Neural progenitor cell (in vitro differentiated cells): ENCODE results near the gene OBP2B. TPM values are rescaled to one million over a fixed set of nuclear protein-coding genes. Genes with fewer than 3 reads are reported as not detected.
"Not testable (repeated sequence)": the region's sequence is repeated elsewhere in the genome, so short reads cannot be mapped to it uniquely, and the experiment has no call there.

Experiments
- DNase-seq: peaks from one replicate; pipeline ENCODE4 v3.0.0-alpha.2; 2016; ENCODE audit warnings: low spot score
- H2AFZ ChIP-seq: fragments of 200-600 bp; sonication (generic); replicated peaks from 2 replicates; pipeline ENCODE4 v1.6.1; 2016; ENCODE audit warnings: antibody characterized with exemption
- H3F3A ChIP-seq: fragments of 200-600 bp; sonication (generic); 2 replicates; pipeline ENCODE4 v1.6.1; 2016; ENCODE audit warnings: antibody characterized with exemption, low read depth
- H3K27ac ChIP-seq: fragments of 200-600 bp; sonication (generic); 2 replicates; pipeline ENCODE4 v1.5.1; 2016; ENCODE audit warnings: mild to moderate bottlenecking
- H3K27me3 ChIP-seq: fragments of 200-600 bp; sonication (generic); 2 replicates; pipeline ENCODE4 v1.6.1; 2016; ENCODE audit warnings: mild to moderate bottlenecking, moderate library complexity
- H3K36me3 ChIP-seq: fragments of 200-600 bp; sonication (generic); 2 replicates; pipeline ENCODE4 v1.5.1; 2016
- H3K4me1 ChIP-seq: fragments of 200-600 bp; sonication (generic); 2 replicates; pipeline ENCODE4 v1.6.1; 2016; ENCODE audit warnings: mixed run types
- H3K4me2 ChIP-seq: fragments of 200-600 bp; sonication (generic); 2 replicates; pipeline ENCODE4 v1.6.1; 2016
- H3K4me3 ChIP-seq: fragments of 200-600 bp; sonication (generic); 2 replicates; pipeline ENCODE4 v1.5.1; 2016
- H3K79me2 ChIP-seq: fragments of 200-600 bp; sonication (generic); 2 replicates; pipeline ENCODE4 v1.6.1; 2016; ENCODE audit warnings: low read depth
- H3K9ac ChIP-seq: fragments of 200-600 bp; sonication (generic); 2 replicates; pipeline ENCODE4 v1.6.1; 2016
- H3K9me3 ChIP-seq: fragments of 200-600 bp; sonication (generic); 2 replicates; pipeline ENCODE4 v1.5.1; 2016; ENCODE audit warnings: low read depth
- H4K20me1 ChIP-seq: fragments of 200-600 bp; sonication (generic); 2 replicates; pipeline ENCODE4 v1.6.1; 2016; ENCODE audit warnings: low read depth
- H3K27ac Mint-ChIP-seq: 3 replicates; pipeline ENCODE4 v1.8.0; 2021; ENCODE audit warnings: mixed read lengths
- H3K27me3 Mint-ChIP-seq: 2 replicates; pipeline ENCODE4 v1.8.0; 2022; ENCODE audit warnings: low read depth, mild to moderate bottlenecking, inconsistent platforms, moderate library complexity, mixed read lengths; ENCODE audit not compliant: insufficient read depth
- H3K36me3 Mint-ChIP-seq: 3 replicates; pipeline ENCODE4 v1.8.0; 2021; ENCODE audit warnings: mixed read lengths
- H3K4me1 Mint-ChIP-seq: 3 replicates; pipeline ENCODE4 v1.8.0; 2021; ENCODE audit warnings: mixed read lengths
- H3K4me3 Mint-ChIP-seq: 3 replicates; pipeline ENCODE4 v1.8.0; 2021; ENCODE audit warnings: mild to moderate bottlenecking, moderate library complexity, mixed read lengths
- H3K9me3 Mint-ChIP-seq: 3 replicates; pipeline ENCODE4 v1.8.0; 2020; ENCODE audit warnings: mixed read lengths
- CTCF ChIP-seq: fragments of 200-600 bp; sonication (generic); IDR thresholded peaks from 2 replicates; pipeline ENCODE4 v1.5.1; 2017; ENCODE audit warnings: antibody characterized with exemption, mild to moderate bottlenecking
- EZH2 ChIP-seq: fragments of 200-600 bp; sonication (generic); IDR thresholded peaks from 2 replicates; pipeline ENCODE4 v1.6.1; 2017; ENCODE audit warnings: antibody characterized with exemption, mild to moderate bottlenecking, moderate library complexity
- EZH2phosphoT487 ChIP-seq: fragments of 200-600 bp; sonication (generic); IDR thresholded peaks from 2 replicates; pipeline ENCODE4 v1.6.1; 2017; ENCODE audit warnings: antibody characterized with exemption
- total RNA-seq: library from RNA; depleted of rRNA; stranded (reverse); fragments of >200 nt; gene quantifications from 2 replicates; pipeline ENCODE4 v1.2.3, GENCODE V29; 2015; ENCODE audit warnings: low replicate concordance

OBP2B gene
- total RNA-seq, 1 donor from 2014 or later = not detected

- Mint-ChIP-seq H3K27me3 (peaks cover 6% of the 10 kb centered on the region), H3K4me1 (peaks cover 6% of the 10 kb centered on the region), H3K9me3 (no peaks in the 10 kb centered on the region), H3K27ac (no peak overlapping the region), H3K36me3 (no peaks in the 10 kb centered on the region), H3K4me3 (no peak overlapping the region)
- Histone ChIP-seq H3K36me3 (no peaks in the 10 kb centered on the region), H3K9ac (no peak overlapping the region), H3F3A (no peaks in the 10 kb centered on the region), H2AFZ (no peak overlapping the region), H3K9me3 (no peaks in the 10 kb centered on the region), H3K79me2 (no peaks in the 10 kb centered on the region), H3K27ac (no peak overlapping the region), H4K20me1 (no peaks in the 10 kb centered on the region), H3K4me3 (no peak overlapping the region), H3K4me1 (peaks cover 17% of the 10 kb centered on the region), H3K27me3 (peaks cover 7% of the 10 kb centered on the region), H3K4me2 (no peak overlapping the region)
- no peak for TF ChIP-seq EZH2phosphoT487
- no peak for TF ChIP-seq EZH2
- no peak for TF ChIP-seq CTCF
- no peak for DNase-seq
These were observed 45.4 kb upstream of the OBP2B start for GRCh38 chr9:133254471-133254870.

- Histone ChIP-seq H3K9me3 (no peaks in the 10 kb centered on the region), H3K27me3 (peaks cover 7% of the 10 kb centered on the region), H3K4me3 (no peak overlapping the region), H3K79me2 (no peaks in the 10 kb centered on the region), H3K4me2 (no peak overlapping the region), H3K9ac (no peak overlapping the region), H3K4me1 (peaks cover 17% of the 10 kb centered on the region), H3K36me3 (no peaks in the 10 kb centered on the region), H4K20me1 (no peaks in the 10 kb centered on the region), H2AFZ (no peak overlapping the region), H3K27ac (no peak overlapping the region), H3F3A (no peaks in the 10 kb centered on the region)
- peaks cover 4% of the 10 kb centered on the region for H3K27me3 Mint-ChIP-seq
- DNase-seq = no peak
- no peak for TF ChIP-seq EZH2
- no peaks in the 10 kb centered on the region for H3K36me3 Mint-ChIP-seq
- H3K9me3 Mint-ChIP-seq = no peaks in the 10 kb centered on the region
- H3K4me3 Mint-ChIP-seq = no peak overlapping the region
- peaks cover 6% of the 10 kb centered on the region for H3K4me1 Mint-ChIP-seq
- no peak overlapping the region for H3K27ac Mint-ChIP-seq
These were observed 44.2 kb upstream of the OBP2B start for GRCh38 chr9:133253268-133253667.

GRCh38 chr9:133252301-133253020 lies 43.4 kb upstream of the OBP2B start:
- Histone ChIP-seq H4K20me1 (no peaks in the 10 kb centered on the region), H3F3A (no peaks in the 10 kb centered on the region), H3K4me1 (peaks cover 9% of the 10 kb centered on the region), H3K27ac (no peak overlapping the region), H3K36me3 (no peaks in the 10 kb centered on the region), H3K79me2 (no peaks in the 10 kb centered on the region), H3K9ac (no peak overlapping the region), H2AFZ (no peak overlapping the region), H3K9me3 (no peaks in the 10 kb centered on the region), H3K4me3 (no peak overlapping the region), H3K4me2 (no peak overlapping the region), H3K27me3 (peaks cover 7% of the 10 kb centered on the region)
- Mint-ChIP-seq H3K4me3 (no peak overlapping the region), H3K9me3 (no peaks in the 10 kb centered on the region), H3K36me3 (no peaks in the 10 kb centered on the region), H3K4me1 (peaks cover 3% of the 10 kb centered on the region), H3K27ac (no peak overlapping the region), H3K27me3 (peaks cover 5% of the 10 kb centered on the region)
- no peak for DNase-seq
- TF ChIP-seq EZH2phosphoT487 (no peak), EZH2 (no peak), CTCF (no peak)

- H3K9ac ChIP-seq = no peak overlapping the region
- Mint-ChIP-seq H3K9me3 (no peaks in the 10 kb centered on the region), H3K27ac (no peak overlapping the region), H3K36me3 (no peaks in the 10 kb centered on the region), H3K4me1 (peaks cover 3% of the 10 kb centered on the region), H3K4me3 (no peak overlapping the region), H3K27me3 (peaks cover 6% of the 10 kb centered on the region)
- no peak for TF ChIP-seq EZH2phosphoT487
- TF ChIP-seq EZH2 = no peak
- TF ChIP-seq CTCF = no peak
- H3K36me3 ChIP-seq = no peaks in the 10 kb centered on the region
- H3K4me3 ChIP-seq = no peak overlapping the region
- no peak overlapping the region for H2AFZ ChIP-seq
- no peaks in the 10 kb centered on the region for H3F3A ChIP-seq
- H3K27me3 ChIP-seq = peaks cover 7% of the 10 kb centered on the region
- H3K9me3 ChIP-seq = no peaks in the 10 kb centered on the region
- H3K4me1 ChIP-seq = peaks cover 9% of the 10 kb centered on the region
- no peaks in the 10 kb centered on the region for H3K79me2 ChIP-seq
- no peak overlapping the region for H3K4me2 ChIP-seq
- no peak overlapping the region for H3K27ac ChIP-seq
- no peaks in the 10 kb centered on the region for H4K20me1 ChIP-seq
- no peak for DNase-seq
These were observed 42.7 kb upstream of the OBP2B start for GRCh38 chr9:133251773-133252172.

GRCh38 chr9:133251221-133251620 lies 42.2 kb upstream of the OBP2B start:
- not testable (repeated sequence) for H3K4me2 ChIP-seq, H3K27me3 Mint-ChIP-seq, H3K36me3 Mint-ChIP-seq, DNase-seq, H3K27ac ChIP-seq, H3K27ac Mint-ChIP-seq, H3K4me1 ChIP-seq, H3K36me3 ChIP-seq, H2AFZ ChIP-seq, H3K4me3 ChIP-seq, H3K9me3 ChIP-seq, H3K4me3 Mint-ChIP-seq, H3K79me2 ChIP-seq, H4K20me1 ChIP-seq, H3K9me3 Mint-ChIP-seq, H3K4me1 Mint-ChIP-seq, H3K9ac ChIP-seq, H3F3A ChIP-seq, H3K27me3 ChIP-seq
